Activated CD4-positive, alpha-beta T cell treated with anti-CD3 and anti-CD28 coated beads, Interleukin-2, amount 50 U/mL, for 16 hours (primary cell): Measurements from ENCODE around the gene OLFML2A.

Experiments used
- DNase-seq: peaks from one replicate; pipeline ENCODE4 v3.0.0-alpha.2; 2020

Gene OLFML2A

GRCh38 chr9:124779368-124780059, 2.6 kb downstream of the OLFML2A start:
- DNase-seq = no peak

- DNase-seq = no peak
Measured at GRCh38 chr9:124780060-124780756, 3.3 kb downstream of the OLFML2A start.

GRCh38 chr9:124780757-124781151, 3.8 kb downstream of the OLFML2A start:
- DNase-seq = no peak

- no peak for DNase-seq
Measured at GRCh38 chr9:124781967-124782660, 5.2 kb downstream of the OLFML2A start.

- DNase-seq = no peak
Measured at GRCh38 chr9:124782661-124783574, 6.0 kb downstream of the OLFML2A start.

- no peak for DNase-seq
Measured at GRCh38 chr9:124783830-124784229, 6.9 kb downstream of the OLFML2A start.

GRCh38 chr9:124784509-124784908, 7.6 kb downstream of the OLFML2A start:
- DNase-seq = no peak

GRCh38 chr9:124786881-124787573, 10.1 kb downstream of the OLFML2A start:
- no peak for DNase-seq

GRCh38 chr9:124788542-124789217, 11.7 kb downstream of the OLFML2A start:
- no peak for DNase-seq

GRCh38 chr9:124789531-124789930, 12.6 kb downstream of the OLFML2A start:
- no peak for DNase-seq

GRCh38 chr9:124790301-124790700, 13.4 kb downstream of the OLFML2A start:
- no peak for DNase-seq

GRCh38 chr9:124790801-124791505, 14.0 kb downstream of the OLFML2A start:
- no peak for DNase-seq

- no peak for DNase-seq
Measured at GRCh38 chr9:124792257-124793014, 15.5 kb downstream of the OLFML2A start.

GRCh38 chr9:124793015-124793541, 16.1 kb downstream of the OLFML2A start:
- DNase-seq = no peak

- DNase-seq = no peak
Measured at GRCh38 chr9:124794902-124795491, 18.1 kb downstream of the OLFML2A start.

GRCh38 chr9:124795881-124796431, 19.0 kb downstream of the OLFML2A start:
- no peak for DNase-seq

- no peak for DNase-seq
Measured at GRCh38 chr9:124797343-124798103, 20.6 kb downstream of the OLFML2A start.

- no peak for DNase-seq
Measured at GRCh38 chr9:124799274-124800006, 22.5 kb downstream of the OLFML2A start.
